Skin epidermis (tissue), 12 donors: ENCODE measurements around the gene MAN2A2.
A peak's percentile ranks its signal among the peaks of the same experiment; 100 is the strongest.
"Not testable (repeated sequence)": the region's sequence is repeated elsewhere in the genome, so short reads cannot be mapped to it uniquely, and the experiment has no call there.

Source experiments
- H3K27ac ChIP-seq, 21 experiments: fragments of 200-600 bp; sonication (generic) in 11 of 21; one replicate each; pipeline ENCODE4 v1.5.0; 2020; ENCODE audit warnings: mild to moderate bottlenecking in 3 of 21, inconsistent platforms in 2 of 21, moderate library complexity in 2 of 21
- H3K4me3 ChIP-seq, 7 experiments: fragments of 200-600 bp; sonication (generic) in 2 of 7; one replicate each; pipeline ENCODE4 v1.5.0; 2020; ENCODE audit warnings: inconsistent platforms in 2 of 7, mild to moderate bottlenecking in 2 of 7, moderate library complexity in 1 of 7

Gene MAN2A2

DNA sequence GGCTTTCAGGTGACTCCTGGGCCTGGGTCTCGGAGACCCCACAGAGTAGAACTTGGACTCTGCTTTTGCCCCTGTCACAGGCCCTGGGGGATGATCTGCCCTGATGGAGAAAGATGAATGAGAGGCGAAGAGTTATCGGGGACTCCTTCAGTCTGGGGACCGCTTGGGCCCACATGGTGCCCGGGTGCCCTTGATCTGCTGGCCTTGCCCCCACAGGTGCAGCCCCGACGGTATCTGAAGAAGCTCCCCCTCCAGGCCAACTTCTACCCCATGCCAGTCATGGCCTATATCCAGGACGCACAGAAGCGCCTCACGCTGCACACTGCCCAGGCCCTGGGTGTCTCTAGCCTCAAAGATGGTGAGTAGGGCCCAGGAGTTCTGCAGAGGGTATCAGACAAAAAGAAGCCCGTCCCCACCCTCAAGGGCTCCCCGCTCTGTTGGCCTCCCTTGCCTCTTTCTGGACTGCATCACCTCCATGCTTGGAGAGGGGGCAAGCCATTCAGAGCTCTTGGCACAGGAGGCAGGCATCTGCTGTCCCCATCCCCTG lies 10.4 kb downstream of the MAN2A2 start:
- Histone ChIP-seq H3K4me3 (no peak overlapping the region), H3K27ac (no peak overlapping the region)

DNA sequence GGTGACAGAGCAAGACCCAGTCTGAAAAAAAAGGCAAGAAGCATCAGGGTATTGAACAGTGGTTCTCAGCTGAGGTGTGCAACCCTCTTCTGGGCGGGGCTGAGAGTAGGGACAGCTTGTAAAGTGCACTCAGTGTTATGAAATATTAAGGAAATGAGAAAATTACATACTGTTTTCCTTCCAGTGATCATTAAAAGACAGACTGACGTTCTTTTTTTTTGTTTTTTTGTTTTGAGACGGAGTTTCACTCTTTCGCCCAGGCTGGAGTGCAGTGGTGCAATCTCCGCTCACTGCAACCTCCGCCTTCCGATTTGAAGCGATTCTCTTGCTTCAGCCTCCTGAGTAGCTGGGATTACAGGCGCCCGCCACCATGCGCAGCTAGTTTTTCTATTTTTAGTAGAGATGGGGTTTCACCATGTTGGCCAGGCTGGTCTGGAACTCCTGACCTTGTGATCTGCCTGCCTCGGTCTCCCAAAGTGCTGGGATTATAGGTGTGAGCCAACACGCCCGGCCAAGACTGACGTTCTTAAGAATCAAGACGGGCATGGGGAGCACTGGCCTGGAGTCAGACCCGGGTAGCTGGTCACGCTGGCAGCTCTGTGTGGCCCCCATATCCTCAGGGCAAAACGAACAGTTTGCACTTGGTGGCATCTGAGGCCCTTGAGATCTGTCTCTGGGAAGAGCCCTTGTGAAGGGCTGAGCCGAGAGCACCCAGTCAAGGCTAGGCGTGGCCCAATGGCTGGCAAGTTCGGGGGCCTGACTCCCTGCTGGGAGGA lies 11.4 kb downstream of the MAN2A2 start:
- Histone ChIP-seq H3K4me3 (no peak overlapping the region), H3K27ac (peak overlapping the region in 5 of 21 experiments; percentile 6 to 49 (median 8))

DNA sequence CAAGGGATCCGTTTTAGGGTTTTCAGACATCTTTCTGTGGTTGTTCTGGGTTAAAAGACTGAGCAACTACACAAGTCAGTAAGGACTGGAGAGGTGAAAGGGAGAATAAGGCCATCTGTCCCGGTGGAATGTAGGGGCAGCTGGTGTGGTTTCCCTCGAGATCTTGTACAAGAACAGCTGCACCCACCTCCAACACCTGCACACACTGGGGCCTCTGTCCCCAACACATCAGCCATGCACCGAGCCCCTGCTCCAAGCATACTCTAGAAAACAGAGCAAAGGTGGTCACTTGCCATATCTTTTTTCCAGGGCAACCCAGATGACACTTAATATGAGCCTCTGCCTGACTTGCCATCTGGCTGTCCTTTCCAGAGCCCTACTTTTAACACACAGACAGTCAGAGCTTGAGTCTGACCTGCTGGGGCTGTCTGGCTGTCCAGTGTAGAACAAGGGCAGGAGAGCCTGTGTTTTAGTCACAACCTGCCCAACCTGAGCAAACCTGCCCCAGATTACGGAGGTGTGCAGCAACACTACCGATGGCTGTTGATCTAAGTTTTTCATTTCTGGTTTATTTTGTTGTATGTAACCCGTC lies 12.2 kb downstream of the MAN2A2 start:
- Histone ChIP-seq H3K4me3 (no peak overlapping the region), H3K27ac (peak overlapping the region in 7 of 21 experiments; percentile 6 to 49 (median 13))

DNA sequence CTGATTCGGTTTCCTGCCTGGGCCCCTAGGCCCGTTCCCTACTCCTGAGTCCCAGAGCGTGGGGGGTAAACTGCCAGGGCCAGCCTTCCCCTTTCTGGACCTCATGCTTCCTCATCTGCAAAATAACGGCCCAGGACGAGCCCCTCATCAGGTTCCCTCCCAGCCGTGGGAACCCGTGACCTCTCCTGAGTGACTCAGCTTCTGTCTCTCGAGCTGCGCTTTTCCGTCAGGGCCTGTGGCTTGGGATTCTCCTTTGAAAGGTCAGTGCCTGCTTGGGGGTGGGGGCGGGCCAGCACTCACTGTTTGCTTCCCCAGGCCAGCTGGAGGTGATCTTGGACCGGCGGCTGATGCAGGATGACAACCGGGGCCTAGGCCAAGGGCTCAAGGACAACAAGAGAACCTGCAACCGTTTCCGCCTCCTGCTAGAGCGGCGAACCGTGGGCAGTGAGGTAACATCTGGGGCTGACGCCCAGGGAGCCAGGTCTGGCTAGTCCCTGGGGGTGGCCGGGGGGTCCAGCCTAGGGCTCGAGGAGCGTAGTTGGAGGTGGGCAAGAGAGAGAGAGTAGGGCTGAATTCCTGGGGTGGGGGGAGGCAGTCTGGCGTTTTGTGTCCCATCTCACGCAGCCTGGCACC lies 12.8 kb downstream of the MAN2A2 start:
- Histone ChIP-seq H3K27ac (peak overlapping the region in 6 of 21 experiments; percentile 6 to 70 (median 41)), H3K4me3 (no peak overlapping the region)

DNA sequence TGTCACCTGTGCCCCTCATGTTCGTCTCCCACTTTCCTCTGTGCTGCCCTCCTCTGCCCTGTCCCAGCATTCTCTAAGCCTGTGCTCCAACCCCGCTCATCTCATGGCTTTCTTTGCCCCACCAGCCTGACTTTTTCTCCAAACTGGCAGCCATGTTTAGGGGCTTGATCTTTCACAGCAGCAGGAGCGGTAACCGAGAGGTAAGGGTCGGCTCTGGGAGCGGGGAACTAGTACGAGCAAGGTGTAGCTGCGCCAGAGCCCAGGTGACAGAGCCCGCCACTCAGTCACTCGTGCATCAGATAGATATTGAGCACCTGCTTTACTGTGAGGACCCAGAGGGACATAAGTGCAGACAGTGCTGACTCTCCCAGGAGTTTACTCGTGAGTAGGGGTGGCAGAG lies 13.4 kb downstream of the MAN2A2 start:
- Histone ChIP-seq H3K27ac (peak overlapping the region in 6 of 21 experiments; percentile 6 to 70 (median 41)), H3K4me3 (no peak overlapping the region)

DNA sequence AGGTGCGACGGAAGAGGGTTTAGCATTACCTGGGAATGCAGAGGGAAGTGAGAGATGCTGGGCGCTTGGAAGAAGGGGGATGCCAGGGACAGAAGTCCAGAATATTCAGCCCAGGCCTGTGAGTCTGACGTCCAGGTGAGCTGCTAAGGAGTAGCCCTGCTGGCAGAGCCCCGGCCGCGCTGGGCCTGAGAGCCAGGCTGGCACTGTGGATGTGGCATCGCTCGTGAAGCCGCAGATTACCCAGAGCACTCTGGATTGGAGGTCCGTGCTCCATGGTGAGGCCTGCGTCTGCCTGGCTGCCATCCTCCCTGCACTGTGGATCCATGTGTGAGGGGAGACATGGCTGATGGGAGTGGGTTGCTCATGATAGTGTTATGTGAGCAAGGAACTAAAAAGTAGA lies 14.5 kb downstream of the MAN2A2 start:
- no peak overlapping the region for H3K27ac ChIP-seq

DNA sequence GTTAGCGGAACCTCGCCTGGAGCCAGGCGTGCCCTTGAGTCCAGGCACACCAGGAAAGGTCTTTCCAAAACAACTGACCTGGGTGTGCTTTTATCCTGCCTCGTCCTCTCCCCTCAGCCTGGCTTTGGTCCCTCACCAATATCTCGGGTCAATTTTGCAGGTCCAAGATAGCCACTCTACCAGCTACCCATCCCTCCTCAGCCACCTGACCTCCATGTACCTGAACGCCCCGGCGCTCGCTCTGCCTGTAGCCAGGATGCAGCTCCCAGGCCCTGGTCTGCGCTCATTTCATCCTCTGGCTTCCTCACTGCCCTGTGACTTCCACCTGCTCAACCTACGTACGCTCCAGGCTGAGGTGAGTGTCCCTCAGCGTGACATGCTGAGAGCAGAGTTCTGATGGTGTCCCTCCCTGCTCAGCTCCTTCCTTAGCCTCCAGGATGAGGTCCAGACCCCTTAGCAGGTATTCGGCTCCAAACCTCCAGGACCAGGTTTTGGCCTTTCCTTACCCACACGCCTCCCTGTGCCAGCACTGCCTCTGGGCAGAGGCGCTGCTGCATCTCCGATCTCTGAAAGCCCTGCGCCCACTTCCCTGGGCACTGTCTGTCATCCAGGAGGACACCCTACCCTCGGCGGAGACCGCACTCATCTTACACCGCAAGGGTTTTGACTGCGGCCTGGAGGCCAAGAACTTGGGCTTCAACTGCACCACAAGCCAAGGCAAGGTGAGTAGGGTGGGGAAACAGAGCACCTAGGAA lies 15.1 kb downstream of the MAN2A2 start:
- Histone ChIP-seq H3K27ac (no peak overlapping the region), H3K4me3 (no peak overlapping the region)

More for the DNA sequence above, 14.5 kb downstream of the MAN2A2 start:
- H3K4me3 ChIP-seq, result no peak overlapping the region

DNA sequence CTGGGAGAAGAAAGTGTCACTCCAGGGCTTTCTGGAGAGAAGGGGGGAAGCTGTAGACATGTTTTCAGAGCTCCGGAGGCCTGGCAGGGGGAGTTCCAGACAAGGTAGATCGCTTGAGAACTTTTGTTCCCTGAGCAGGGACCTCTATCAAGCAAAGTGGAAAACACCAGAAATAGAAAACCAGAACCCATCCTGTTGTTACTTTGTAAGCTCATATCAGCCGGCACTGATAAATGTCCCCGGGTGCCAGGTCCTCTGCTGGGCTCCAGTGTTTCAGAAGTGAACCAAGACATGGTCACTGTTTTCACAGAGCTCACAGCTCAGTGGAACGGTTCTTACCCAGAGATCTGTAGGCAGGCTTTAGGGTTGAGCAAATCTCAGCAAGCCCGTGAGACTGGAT lies 15.7 kb downstream of the MAN2A2 start:
- no peak overlapping the region for H3K4me3 ChIP-seq
- H3K27ac ChIP-seq, result no peak overlapping the region

DNA sequence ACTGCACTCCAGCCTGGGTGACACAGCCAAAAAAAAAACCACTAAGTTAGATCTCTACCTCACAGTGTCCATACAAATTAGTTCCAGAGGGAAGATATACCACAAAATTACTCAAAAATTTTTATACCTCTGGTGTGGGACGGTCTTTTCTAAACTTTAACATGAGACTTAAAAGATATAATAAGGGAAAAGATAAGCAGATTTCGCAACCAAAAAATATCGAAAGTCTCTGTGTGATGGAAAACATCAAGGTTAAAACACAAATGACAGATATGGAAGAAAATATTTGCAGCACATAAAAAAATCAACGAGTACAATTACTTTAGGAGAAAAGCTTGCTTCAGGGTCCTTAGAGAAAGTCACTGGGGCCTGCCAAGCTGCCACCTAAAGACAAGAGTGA lies 18.8 kb downstream of the MAN2A2 start:
- no peak overlapping the region for H3K27ac ChIP-seq
- H3K4me3 ChIP-seq, result no peak overlapping the region

DNA sequence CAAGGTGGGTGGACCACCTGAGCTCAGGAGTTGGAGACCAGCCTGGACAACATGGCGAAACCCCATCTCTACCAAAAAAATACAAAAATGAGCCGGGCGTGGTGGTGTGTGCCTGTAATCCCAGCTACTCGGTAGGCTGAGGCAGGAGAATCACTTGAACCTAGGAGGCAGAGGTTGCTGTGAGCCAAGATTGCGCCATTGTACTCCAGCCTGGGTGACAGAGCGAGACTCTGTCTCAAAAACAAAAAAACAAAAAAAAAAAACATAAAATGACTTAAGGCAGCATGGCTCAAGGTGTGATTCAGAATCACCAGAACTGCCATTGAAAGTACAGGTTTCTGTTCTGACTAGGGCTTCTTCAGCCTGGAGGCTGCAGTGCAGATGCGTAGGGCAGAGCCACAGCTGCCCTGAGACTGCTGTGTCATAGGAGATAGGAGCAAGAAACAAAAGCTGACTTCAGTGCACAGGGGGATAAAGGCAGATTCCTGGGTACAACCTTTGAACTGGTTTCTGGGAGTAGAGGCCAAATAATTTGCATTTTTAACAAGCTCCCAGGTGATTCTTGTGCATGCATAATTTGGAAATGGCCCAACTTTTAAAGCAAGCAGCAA lies 19.7 kb downstream of the MAN2A2 start:
- H3K27ac ChIP-seq, H3K4me3 ChIP-seq: not testable (repeated sequence)

DNA sequence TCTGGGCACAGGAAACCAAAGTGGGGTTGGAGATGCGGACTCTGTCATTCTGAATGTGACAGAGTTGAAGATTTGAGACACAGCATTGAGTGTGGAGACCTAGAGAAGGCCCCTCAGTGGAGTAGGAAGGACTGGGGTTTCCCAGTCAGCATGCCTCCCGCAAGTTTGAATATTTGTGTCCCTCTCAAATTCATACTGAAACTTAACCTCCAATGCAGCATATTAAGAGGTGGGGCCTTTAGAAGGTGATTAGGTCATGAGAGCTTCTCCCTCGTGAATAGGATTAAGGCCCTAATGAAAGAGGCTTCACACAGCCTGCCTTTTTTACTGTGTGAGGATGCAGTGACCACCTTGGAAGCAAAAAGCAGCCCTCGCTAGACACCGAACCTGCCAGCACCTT lies 21.3 kb downstream of the MAN2A2 start:
- no peak overlapping the region for H3K27ac ChIP-seq
- no peak overlapping the region for H3K4me3 ChIP-seq

DNA sequence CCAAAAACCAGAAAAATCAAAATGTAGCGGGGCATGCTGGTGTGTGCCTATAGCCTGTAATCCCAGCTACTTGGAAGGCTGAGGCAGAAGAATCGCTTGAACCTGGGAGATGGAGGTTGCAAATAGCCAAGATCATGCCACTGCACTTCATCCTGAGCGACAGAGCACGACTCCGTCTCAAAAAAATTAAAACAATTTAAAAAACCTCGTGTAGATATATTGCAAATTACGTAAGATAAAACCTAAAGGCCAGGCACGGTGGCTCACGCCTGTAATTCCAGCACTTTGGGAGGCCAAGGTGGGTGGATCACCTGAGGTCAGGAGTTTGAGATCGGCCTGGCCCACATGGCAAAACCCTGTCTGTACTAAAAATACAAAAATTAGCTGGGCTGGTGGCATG lies 23.7 kb downstream of the MAN2A2 start:
- H3K4me3 ChIP-seq, H3K27ac ChIP-seq: not testable (repeated sequence)

DNA sequence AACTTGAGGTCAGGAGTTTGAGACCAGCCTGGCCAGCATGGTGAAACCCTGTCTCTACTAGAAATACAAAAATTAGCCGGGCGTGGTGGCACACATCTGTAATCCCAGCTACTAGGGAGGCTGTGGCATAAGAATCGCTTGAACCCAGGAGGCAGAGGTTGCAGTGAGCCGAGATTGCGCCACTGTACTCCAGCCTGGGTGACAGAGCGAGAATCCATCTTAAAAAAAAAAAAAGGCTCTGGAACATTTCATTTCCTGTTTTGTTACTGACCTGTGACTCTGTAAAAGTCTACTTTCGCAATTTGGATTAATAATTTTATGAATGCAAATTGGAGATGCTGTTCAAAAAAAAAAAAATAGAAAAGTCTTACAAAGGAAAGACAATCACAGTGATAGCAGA lies 25.0 kb downstream of the MAN2A2 start:
- H3K4me3 ChIP-seq, H3K27ac ChIP-seq: not testable (repeated sequence)

DNA sequence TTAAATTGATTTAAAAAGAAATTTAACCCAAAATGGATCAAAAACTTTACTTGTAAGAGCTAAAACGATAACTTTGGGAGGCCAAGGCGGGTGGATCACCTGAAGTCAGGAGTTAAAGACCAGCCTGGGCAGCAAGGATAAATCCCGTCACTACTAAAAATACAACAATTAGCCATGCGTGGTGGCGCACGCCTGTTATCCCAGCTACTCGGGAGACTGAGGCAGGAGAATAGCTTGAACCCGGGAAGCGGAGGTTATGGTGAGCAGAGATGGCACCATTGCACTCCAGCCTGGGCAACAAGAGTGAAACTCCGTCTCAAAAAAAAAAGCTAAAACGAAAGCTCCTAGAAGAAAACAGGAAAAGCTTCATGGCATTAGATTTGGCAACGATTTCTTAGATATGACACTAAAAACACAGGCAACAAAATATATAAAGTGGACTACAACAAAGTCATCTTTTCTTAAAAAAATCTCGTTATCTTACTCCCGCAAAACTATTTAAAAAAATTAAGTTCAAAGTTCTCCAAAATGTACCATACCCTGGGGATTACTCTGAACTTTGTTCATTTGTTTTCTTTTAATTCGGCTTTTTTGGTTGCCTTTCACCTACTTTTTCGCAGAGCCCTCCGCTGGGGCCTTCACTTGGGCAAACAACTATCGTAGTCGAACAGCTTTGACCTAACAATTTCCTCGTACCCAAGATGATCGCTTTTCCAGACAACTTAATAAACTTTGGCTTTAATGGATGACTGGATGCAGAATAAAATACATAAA lies 26.3 kb downstream of the MAN2A2 start:
- Histone ChIP-seq H3K27ac (peak overlapping the region; percentile 37 to 97 (median 90)), H3K4me3 (peak overlapping the region; percentile 50 to 85 (median 58))

DNA sequence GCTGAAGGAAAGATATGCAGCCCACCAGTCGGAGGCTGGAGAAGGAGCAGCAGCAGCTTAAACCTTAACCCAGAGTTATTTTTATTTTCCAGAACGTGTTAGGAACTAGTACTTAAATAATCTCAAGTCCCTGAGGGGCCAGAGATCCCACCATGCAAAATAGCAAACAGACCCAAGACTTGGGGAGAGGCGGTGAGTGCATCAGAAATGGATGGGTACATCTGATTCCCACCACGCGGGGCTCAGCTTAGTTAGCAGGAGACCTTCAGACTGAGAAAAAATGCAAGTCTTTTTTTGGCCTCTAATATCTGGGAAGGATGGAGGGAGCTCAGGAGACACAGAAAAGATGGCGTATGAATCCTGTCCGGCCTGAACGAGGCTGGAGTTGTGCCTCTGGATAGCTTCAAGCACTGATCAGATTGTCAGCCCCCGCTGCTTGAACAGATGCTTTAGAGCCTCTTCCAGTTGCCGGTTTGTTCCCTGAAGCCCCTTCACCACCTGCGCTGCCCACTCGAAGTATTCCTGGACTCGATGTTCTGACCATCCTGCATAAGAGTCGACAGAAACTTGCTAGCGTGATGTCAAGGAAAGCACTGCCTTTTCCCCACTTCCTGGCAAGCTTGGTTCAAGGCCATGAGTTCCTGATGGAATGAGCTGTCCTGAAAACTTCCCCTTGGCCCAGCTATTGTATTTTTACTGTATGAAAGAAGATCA lies 27.9 kb downstream of the MAN2A2 start:
- H3K27ac ChIP-seq, result peak overlapping the region in 19 of 21 experiments; percentile 87 to 97 (median 91)
- peak overlapping the region in 6 of 7 experiments; percentile 53 to 85 (median 60) for H3K4me3 ChIP-seq

DNA sequence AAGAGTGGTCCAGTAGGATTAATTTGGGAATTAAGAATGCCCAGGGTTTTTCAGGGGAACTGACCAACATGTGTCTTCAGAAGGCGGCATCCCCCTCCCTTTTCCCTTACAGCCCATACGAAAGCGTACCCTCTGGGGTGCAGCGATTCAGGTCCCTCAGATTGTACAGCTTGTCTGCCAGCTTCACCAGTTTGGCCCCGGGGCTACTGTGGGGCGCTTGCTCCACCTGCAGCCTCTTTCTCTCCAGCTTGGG lies 28.4 kb downstream of the MAN2A2 start:
- Histone ChIP-seq H3K4me3 (peak overlapping the region in 6 of 7 experiments; percentile 50 to 89 (median 71)), H3K27ac (peak overlapping the region in 19 of 21 experiments; percentile 56 to 94 (median 90))

DNA sequence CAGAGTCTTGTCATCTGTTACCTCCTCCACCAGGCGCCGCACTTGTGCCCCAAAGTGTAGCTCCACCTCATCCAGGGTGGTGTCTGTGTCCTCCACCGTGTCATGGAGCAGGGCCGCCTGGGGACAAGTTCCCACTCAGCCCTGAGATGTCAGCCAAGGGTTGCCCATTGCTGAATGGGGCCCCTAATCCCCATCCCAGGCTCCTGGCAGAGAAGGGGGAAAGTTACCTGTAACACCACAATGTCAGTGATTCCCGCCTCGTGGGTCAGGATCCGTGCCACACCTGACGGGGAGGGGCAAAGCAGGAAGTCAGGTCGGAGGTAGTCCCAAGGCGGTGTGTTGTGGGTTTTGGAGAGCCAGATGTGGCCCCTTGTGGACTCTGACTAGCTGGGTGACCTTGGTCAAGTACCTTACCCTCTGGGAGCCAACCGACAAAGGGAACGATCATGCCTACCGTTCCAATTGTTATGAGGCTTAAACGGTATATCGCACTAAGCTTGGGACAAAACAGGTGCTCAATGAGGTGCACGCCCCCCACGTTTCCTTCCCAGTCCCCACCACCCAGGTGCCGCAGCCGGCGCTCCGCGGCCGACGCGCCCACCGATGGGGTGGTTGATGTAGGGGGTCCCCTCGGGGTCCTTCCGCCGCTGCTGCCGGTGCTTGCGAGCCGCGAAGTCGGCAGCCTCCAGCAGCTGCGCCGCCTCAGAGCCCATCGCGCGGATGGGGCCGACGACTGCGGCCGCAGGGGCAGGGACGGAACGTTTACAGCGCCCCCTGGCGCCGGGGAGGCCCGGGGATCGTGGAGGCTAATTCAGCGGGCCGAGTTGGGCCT lies 28.9 kb downstream of the MAN2A2 start, which contains the start of gene HDDC3:
TSS of gene HDDC3 (minus strand) at position 722 of the 832 bp plus-strand sequence. CDS start at position 713, 9 bp downstream.
- Histone ChIP-seq H3K27ac (peak within 1 kb of the TSS; percentile 51 to 94 (median 90)), H3K4me3 (peak within 1 kb of the TSS; percentile 50 to 89 (median 69))
